Measurements from ENCODE around the gene ADIRF.
"Not testable (repeated sequence)": the region's sequence is repeated elsewhere in the genome, so short reads cannot be mapped to it uniquely, and the experiment has no call there.

Gene ADIRF

GRCh38 chr10:86961481-86962091 is 6.7 kb upstream of the ADIRF start:
- no peak for DNase-seq

- DNase-seq: no peak
These were observed 5.9 kb upstream of the ADIRF start for GRCh38 chr10:86962136-86962980.

- DNase-seq: no peak
These were observed 5.3 kb upstream of the ADIRF start for GRCh38 chr10:86962981-86963310.

- DNase-seq: no peak
These were observed 4.9 kb upstream of the ADIRF start for GRCh38 chr10:86963341-86963919.

- no peak for DNase-seq
These were observed 4.0 kb upstream of the ADIRF start for GRCh38 chr10:86964061-86964846.

- DNase-seq: no peak
These were observed 3.5 kb upstream of the ADIRF start for GRCh38 chr10:86964847-86965190.

GRCh38 chr10:86965986-86966654 is 2.2 kb upstream of the ADIRF start:
- no peak for DNase-seq

- DNase-seq: no peak
These were observed 771 bp upstream of the ADIRF start for GRCh38 chr10:86967481-86967941.

- DNase-seq: no peak
These were observed 693 bp downstream of the ADIRF start for GRCh38 chr10:86968994-86969355.

GRCh38 chr10:86969421-86970041 is 1.2 kb downstream of the ADIRF start:
- no peak for DNase-seq

- DNase-seq: no peak
These were observed 2.1 kb downstream of the ADIRF start for GRCh38 chr10:86970162-86970981.

GRCh38 chr10:86970982-86971231 is 2.6 kb downstream of the ADIRF start:
- no peak for DNase-seq

GRCh38 chr10:86971232-86971991 is 3.1 kb downstream of the ADIRF start:
- DNase-seq: peak; percentile 86

- DNase-seq: no peak
These were observed 4.5 kb downstream of the ADIRF start for GRCh38 chr10:86972613-86973380.

- DNase-seq: no peak
These were observed 6.2 kb downstream of the ADIRF start for GRCh38 chr10:86974484-86974883.

GRCh38 chr10:86976362-86977056 is 8.2 kb downstream of the ADIRF start:
- DNase-seq: no peak

- not testable (repeated sequence) for DNase-seq
These were observed 10.2 kb downstream of the ADIRF start for GRCh38 chr10:86978457-86978856.

GRCh38 chr10:86979296-86979818 is 11.1 kb downstream of the ADIRF start:
- no peak for DNase-seq

GRCh38 chr10:86979977-86980448 is 11.7 kb downstream of the ADIRF start:
- no peak for DNase-seq
